GM21528 (cell line): Measurements from ENCODE around the gene INPP4B.

Experiments used
- ATAC-seq: cut with Tn5 transposase; IDR thresholded peaks from one replicate; pipeline ENCODE4 v1.9.1; 2021; ENCODE audit warnings: mild to moderate bottlenecking, moderate library complexity; ENCODE audit not compliant: unreplicated experiment, low FRiP score

Gene INPP4B

GRCh38 chr4:142427456-142427855, 418.6 kb downstream of the INPP4B start:
- ATAC-seq: no peak

GRCh38 chr4:142423861-142424260, 422.2 kb downstream of the INPP4B start:
- ATAC-seq: no peak

GRCh38 chr4:142420311-142421095, 425.6 kb downstream of the INPP4B start:
- ATAC-seq: no peak

GRCh38 chr4:142419712-142420111, 426.4 kb downstream of the INPP4B start:
- no peak for ATAC-seq

- no peak for ATAC-seq
These were observed 427.4 kb downstream of the INPP4B start for GRCh38 chr4:142418697-142419096.

GRCh38 chr4:142416711-142417275, 429.3 kb downstream of the INPP4B start:
- ATAC-seq: no peak

- ATAC-seq: no peak
These were observed 430.0 kb downstream of the INPP4B start for GRCh38 chr4:142416121-142416520.

GRCh38 chr4:142414366-142414990, 431.6 kb downstream of the INPP4B start:
- ATAC-seq: no peak

- no peak for ATAC-seq
These were observed 432.6 kb downstream of the INPP4B start for GRCh38 chr4:142413485-142413884.

GRCh38 chr4:142411993-142412392, 434.1 kb downstream of the INPP4B start:
- no peak for ATAC-seq

GRCh38 chr4:142408003-142408441, 438.1 kb downstream of the INPP4B start:
- ATAC-seq: no peak

- ATAC-seq: no peak
These were observed 438.5 kb downstream of the INPP4B start for GRCh38 chr4:142407596-142407995.

- ATAC-seq: no peak
These were observed 439.1 kb downstream of the INPP4B start for GRCh38 chr4:142406917-142407501.

GRCh38 chr4:142406499-142406835, 439.6 kb downstream of the INPP4B start:
- no peak for ATAC-seq

- peak; percentile 38 for ATAC-seq
These were observed 440.2 kb downstream of the INPP4B start for GRCh38 chr4:142405695-142406498.

GRCh38 chr4:142405021-142405694, 440.9 kb downstream of the INPP4B start:
- peak; percentile 77 for ATAC-seq

- ATAC-seq: no peak
These were observed 441.9 kb downstream of the INPP4B start for GRCh38 chr4:142404191-142404611.

GRCh38 chr4:142402900-142403299, 443.2 kb downstream of the INPP4B start:
- ATAC-seq: no peak

- no peak for ATAC-seq
These were observed 443.9 kb downstream of the INPP4B start for GRCh38 chr4:142402156-142402555.
